Activated CD4-positive, CD25-positive, alpha-beta regulatory T cell treated with anti-CD3 and anti-CD28 coated beads, Interleukin-2, amount 50 U/mL, for 72 hours (primary cell): ENCODE measurements around the gene SLC39A2.

ENCODE experiments used
- DNase-seq: peaks from one replicate; pipeline ENCODE4 v3.0.0; 2021

SLC39A2 gene

DNA sequence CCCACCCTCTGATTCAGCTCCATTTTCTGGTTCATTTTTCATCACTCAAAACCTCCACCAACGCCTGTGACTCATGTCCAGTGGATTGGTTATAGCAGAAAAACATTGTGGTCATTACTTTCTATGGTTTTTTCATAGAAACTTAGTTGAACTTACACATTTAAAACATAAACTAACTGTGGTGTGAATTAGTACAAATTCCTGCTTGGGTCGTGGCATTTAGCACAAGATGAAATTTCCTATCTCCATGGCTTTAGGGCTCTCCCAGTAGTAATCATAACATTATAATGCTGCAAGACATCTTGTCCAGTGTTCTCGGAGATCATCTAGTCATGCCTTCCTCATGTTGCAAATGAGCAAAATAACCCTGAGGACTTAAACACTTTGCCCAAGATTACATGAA, 50.2 kb downstream of the SLC39A2 start:
- DNase-seq = no peak

DNA sequence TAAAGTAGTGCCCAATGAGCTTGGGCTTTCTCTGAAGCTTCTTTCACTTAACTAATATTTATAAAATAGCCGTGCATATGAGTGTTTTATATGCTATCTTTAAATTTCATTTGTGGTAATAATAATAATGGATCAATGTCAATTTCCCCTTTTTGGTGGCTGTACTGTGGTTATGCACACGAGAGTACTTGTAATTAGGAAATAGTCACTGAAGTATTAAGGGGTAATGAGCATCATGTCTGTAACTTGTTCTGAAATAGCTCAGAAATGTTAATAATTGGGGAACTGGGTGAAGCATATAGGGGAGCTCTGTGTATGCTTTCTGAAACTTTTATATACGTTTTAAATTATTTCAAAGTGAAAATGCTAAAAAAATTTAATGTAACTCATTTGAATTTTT, 51.5 kb downstream of the SLC39A2 start:
- no peak for DNase-seq
